GM12878 (cell line): ENCODE data around the gene AP5Z1. TPM values are rescaled to one million over a fixed set of nuclear protein-coding genes. Genes with fewer than 3 reads are reported as not detected.

ENCODE experiments used
- ATAC-seq: fragments of 200-7000 bp; cut with Tn5 transposase; 3 replicates; pipeline ENCODE4 v1.9.1; 2020; ENCODE audit warnings: mild to moderate bottlenecking, moderate library complexity
- BruUV-seq: library from RNA; stranded (reverse); fragments of 400-500 nt; replicated peaks from 2 replicates; lab custom pipeline; 2021; lab: Mats Ljungman, UMichigan
- CTCF ChIA-PET: fragments of 300-600 bp; sonication (Branson Sonifier 250); formaldehyde crosslinking; extraction: SDS; loops from one replicate; lab custom pipeline; 2021; ENCODE audit warnings: inconsistent platforms; lab: Yijun Ruan, JAX
- POLR2A ChIA-PET: fragments of 350-600 bp; formaldehyde crosslinking; extraction: SDS; loops from one replicate; lab custom pipeline; 2021; ENCODE audit warnings: inconsistent platforms; lab: Charles Lee
- RAD21 ChIA-PET: fragments of 300-600 bp; sonication (Branson Sonifier 250); formaldehyde crosslinking; loops from one replicate; lab custom pipeline; 2023; ENCODE audit warnings: antibody characterized with exemption; ENCODE audit not compliant: unreplicated experiment; lab: Charles Lee
- SMC1A ChIA-PET: fragments of 300-600 bp; sonication (Branson Sonifier 250); formaldehyde crosslinking; loops from one replicate; lab custom pipeline; 2023; ENCODE audit not compliant: unreplicated experiment, uncharacterized antibody; lab: Charles Lee
- DNase-seq: peaks from one replicate; pipeline ENCODE4 v3.0.0-alpha.2; 2011; ENCODE audit warnings: low read depth, low spot score
- FAIRE-seq: peaks from 3 replicates; lab custom pipeline; 2011; peaks lifted over from hg19 to GRCh38; lab: Jason Lieb, UNC
- H2AFZ ChIP-seq: 2 replicates; pipeline ENCODE4 v1.6.0; 2011; ENCODE audit warnings: low read depth, low read length, control low read depth; ENCODE audit not compliant: control insufficient read depth
- H3K27ac ChIP-seq: 2 replicates; pipeline ENCODE4 v1.5.1; 2011; ENCODE audit warnings: control low read depth; ENCODE audit not compliant: control insufficient read depth, insufficient read depth
- H3K27me3 ChIP-seq, 2 experiments: replicated peaks in 1 of 2; 2 replicates each; pipeline versions ENCODE4 v1.6.0 to v1.6.1; 2011; ENCODE audit warnings: low read length in 1 of 2; ENCODE audit not compliant: control insufficient read depth in 2 of 2, insufficient read depth in 2 of 2
- H3K36me3 ChIP-seq, 2 experiments: 2 replicates each; pipeline ENCODE4 v1.5.1; 2011; ENCODE audit warnings: low read length in 1 of 2; ENCODE audit not compliant: control insufficient read depth in 2 of 2, insufficient read depth in 2 of 2
- H3K4me1 ChIP-seq: 2 replicates; pipeline ENCODE4 v1.6.1; 2011; ENCODE audit warnings: mild to moderate bottlenecking, low read length, moderate library complexity, mixed read lengths; ENCODE audit not compliant: control insufficient read depth, insufficient read depth
- H3K4me2 ChIP-seq: 2 replicates; pipeline ENCODE4 v1.6.0; 2011; ENCODE audit warnings: control low read depth; ENCODE audit not compliant: control insufficient read depth, insufficient read depth
- H3K4me3 ChIP-seq: fragments of 200-600 bp; sonication (generic); 2 replicates; pipeline ENCODE4 v1.5.1; 2016
- H3K79me2 ChIP-seq: 2 replicates; pipeline ENCODE4 v1.6.0; 2011; ENCODE audit warnings: low read length; ENCODE audit not compliant: control insufficient read depth, insufficient read depth
- H3K9ac ChIP-seq: 2 replicates; pipeline ENCODE4 v1.8.0; 2011; ENCODE audit warnings: low read length, control low read depth, mixed read lengths; ENCODE audit not compliant: control insufficient read depth, insufficient read depth
- H3K9me3 ChIP-seq: replicated peaks from 3 replicates; pipeline ENCODE4 v1.5.1; 2011; ENCODE audit warnings: mild to moderate bottlenecking, low read length; ENCODE audit not compliant: control insufficient read depth, insufficient read depth
- H4K20me1 ChIP-seq: 2 replicates; pipeline ENCODE4 v1.6.0; 2011; ENCODE audit not compliant: control insufficient read depth, insufficient read depth
- CREB1 ChIP-seq: IDR thresholded peaks from 2 replicates; pipeline ENCODE4 v1.6.1; 2012; ENCODE audit warnings: low read depth, mild to moderate bottlenecking, inconsistent platforms
- EGR1 ChIP-seq, 2 experiments: IDR thresholded peaks; 1 replicate in 1 of 2; 2 replicates in 1 of 2; pipeline ENCODE4 v1.6.1; 2011 to 2012; ENCODE audit warnings: low read depth in 2 of 2, low read length in 2 of 2, borderline replicate concordance in 1 of 2, mild to moderate bottlenecking in 1 of 2, moderate library complexity in 1 of 2
- GATAD2B ChIP-seq: fragments of 450-650 bp; conservative IDR thresholded peaks from 2 replicates; pipeline ENCODE4 v1.6.1; 2017; ENCODE audit warnings: low read depth, mild to moderate bottlenecking, moderate library complexity
- NR2C1 ChIP-seq: fragments of 450-650 bp; IDR thresholded peaks from 2 replicates; pipeline ENCODE4 v1.6.1; 2017; ENCODE audit warnings: antibody characterized with exemption, mild to moderate bottlenecking, moderate library complexity
- NR2F1 ChIP-seq: fragments of 450-650 bp; conservative IDR thresholded peaks from 2 replicates; pipeline ENCODE4 v1.6.1; 2017; ENCODE audit warnings: mild to moderate bottlenecking
- SIN3A ChIP-seq: IDR thresholded peaks from 2 replicates; pipeline ENCODE4 v1.6.1; 2012; ENCODE audit warnings: low read depth, low read length, improper control_type of control experiment
- SP1 ChIP-seq: IDR thresholded peaks from one replicate; pipeline ENCODE4 v1.6.1; 2011; ENCODE audit warnings: low read depth, low read length
- STAT1 ChIP-seq: fragments of 450-650 bp; conservative IDR thresholded peaks from 2 replicates; pipeline ENCODE4 v1.6.1; 2014; ENCODE audit warnings: antibody characterized with exemption, mild to moderate bottlenecking
- ZNF217 ChIP-seq: fragments of 450-650 bp; IDR thresholded peaks from 2 replicates; pipeline ENCODE4 v1.6.1; 2017; ENCODE audit warnings: antibody characterized with exemption, mild to moderate bottlenecking
- WGBS: methylation state at CpG from one replicate; pipeline ENCODE4 v1.1.6; 2016; ENCODE audit warnings: low lambda C conversion rate; ENCODE audit not compliant: insufficient replicate concordance, insufficient coverage; ENCODE audit errors: missing lambda C conversion rate; 5-methylcytosine and 5-hydroxymethylcytosine counted together
- in situ Hi-C: fragments of 300-500 bp; cut with MboI; formaldehyde crosslinking; loops from 9 replicates; pipeline ENCODE4 v1.14.3; 2018; ENCODE audit warnings: mixed read lengths
- intact Hi-C: fragments of 100-400 bp; cut with micrococcal nuclease; formaldehyde crosslinking; loops from one replicate; pipeline ENCODE4 v1.14.2; 2022; ENCODE audit not compliant: unreplicated experiment
- polyA plus RNA-seq, 11 experiments: library from polyadenylated mRNA; depleted of rRNA in 4 of 11; unstranded in 6 of 11; stranded (reverse) in 5 of 11; fragments of >200 nt; fragmentation: Nextera tagmentation in 4 of 11; fragmentation: Illumina TruSeq in 1 of 11; extraction: Ambion mirVana in 4 of 11; extraction: Trizol in 1 of 11; gene quantifications; 1 replicate in 1 of 11; 2 replicates in 10 of 11; pipeline versions ENCODE4 v1.2.1 to v1.2.3, GENCODE V29; 2011 to 2016; ENCODE audit warnings: inconsistent platforms in 2 of 11, missing spikeins in 2 of 11, low read depth in 1 of 11
- total RNA-seq, 4 experiments: library from RNA; depleted of rRNA in 3 of 4; stranded (reverse); fragments of >200 nt in 3 of 4; fragmentation: Illumina TruSeq in 1 of 4; extraction: Trizol in 1 of 4; gene quantifications; 2 replicates each; pipeline versions ENCODE4 v1.2.1 to v1.2.3, GENCODE V29; 2013 to 2021
- TF ChIP-seq, protein P1 (sequence below): fragments of 450-650 bp; IDR thresholded peaks from 2 replicates; pipeline ENCODE4 v1.6.1; 2016; ENCODE audit warnings: mild to moderate bottlenecking
- TF ChIP-seq, protein P2 (sequence below): fragments of 450-650 bp; IDR thresholded peaks from 2 replicates; pipeline ENCODE4 v1.6.1; 2014; ENCODE audit warnings: mild to moderate bottlenecking
- TF ChIP-seq, protein P3 (sequence below): IDR thresholded peaks from 2 replicates; pipeline ENCODE4 v1.6.1; 2012; ENCODE audit warnings: improper control_type of control experiment, low read depth, low read length; ENCODE audit not compliant: insufficient replicate concordance

The AP5Z1 gene
- total and polyA plus RNA-seq, 10 of the 15 experiments (the other 5 are each of a cell fraction or from before 2014, with no cell fraction given) = 0.37 to 43.4 (median 19.4) TPM

DNA sequence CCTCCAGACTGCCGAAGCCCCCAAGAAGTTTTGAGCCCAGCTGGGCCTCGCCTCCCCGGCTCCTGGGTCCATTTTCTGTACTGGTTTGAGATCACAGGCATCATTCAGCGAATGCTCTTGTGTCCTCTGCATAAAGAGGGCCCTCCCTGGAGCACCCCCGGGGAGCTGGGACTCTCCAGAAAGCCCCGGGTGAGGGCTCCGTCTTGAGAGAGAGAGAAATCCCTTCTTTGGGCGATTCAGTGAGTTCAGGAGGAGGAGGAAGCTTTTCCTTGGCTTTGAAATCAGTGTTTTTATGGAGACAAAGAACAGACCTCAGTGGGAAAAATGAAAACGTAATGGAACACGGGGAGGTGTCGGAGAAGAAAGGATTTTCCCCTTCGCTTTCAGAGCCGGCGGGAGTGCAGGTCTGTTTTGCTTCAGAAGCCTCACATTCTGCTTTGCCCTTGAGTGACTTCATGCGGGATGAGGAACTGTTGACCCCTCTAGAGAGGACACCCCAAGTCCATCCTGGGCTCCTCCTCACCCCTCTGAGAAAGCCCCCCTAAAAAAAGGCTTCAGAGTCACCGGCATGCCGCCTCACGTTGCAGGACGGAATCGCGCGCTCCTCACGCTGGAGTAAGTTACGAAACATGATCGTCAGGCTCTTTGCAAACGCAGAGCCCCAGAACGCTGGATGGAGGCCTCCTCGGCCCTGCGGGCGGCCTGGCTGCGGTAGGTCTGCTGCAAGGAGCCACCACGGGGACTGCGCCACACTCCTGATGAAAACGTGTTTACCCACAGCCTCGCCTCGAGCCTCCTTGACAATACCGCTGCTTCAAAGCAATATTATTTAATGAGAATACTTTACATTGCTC, 8.5 kb upstream of the AP5Z1 start:
- Histone ChIP-seq H3K4me3 (no peak overlapping the region), H3K79me2 (no peaks in the 10 kb centered on the region), H3K27ac (no peak overlapping the region), H3K9ac (no peak overlapping the region), H3K27me3 (no peaks in the 10 kb centered on the region), H3K4me2 (no peak overlapping the region), H4K20me1 (no peaks in the 10 kb centered on the region), H2AFZ (no peak overlapping the region), H3K4me1 (no peaks in the 10 kb centered on the region), H3K36me3 (peaks cover 6 to 11% of the 10 kb centered on the region in 2 experiments; a peak in 3 of 4 replicates), H3K9me3 (no peaks in the 10 kb centered on the region)
- in situ Hi-C loops = no loop called here
- POLR2A ChIA-PET = no interaction called here
- SMC1A ChIA-PET = no interaction called here
- no TSS peak for BruUV-seq
- RAD21 ChIA-PET = no interaction called here
- intact Hi-C loops = no loop called here
- DNase-seq (no peak), FAIRE-seq (no peak), ATAC-seq (no peak)
- WGBS = 92% methylated on average over 35 of the region's 37 CpGs
- CTCF ChIA-PET = no interaction called here
- TF ChIP-seq, protein P1, sequence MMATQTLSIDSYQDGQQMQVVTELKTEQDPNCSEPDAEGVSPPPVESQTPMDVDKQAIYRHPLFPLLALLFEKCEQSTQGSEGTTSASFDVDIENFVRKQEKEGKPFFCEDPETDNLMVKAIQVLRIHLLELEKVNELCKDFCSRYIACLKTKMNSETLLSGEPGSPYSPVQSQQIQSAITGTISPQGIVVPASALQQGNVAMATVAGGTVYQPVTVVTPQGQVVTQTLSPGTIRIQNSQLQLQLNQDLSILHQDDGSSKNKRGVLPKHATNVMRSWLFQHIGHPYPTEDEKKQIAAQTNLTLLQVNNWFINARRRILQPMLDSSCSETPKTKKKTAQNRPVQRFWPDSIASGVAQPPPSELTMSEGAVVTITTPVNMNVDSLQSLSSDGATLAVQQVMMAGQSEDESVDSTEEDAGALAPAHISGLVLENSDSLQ = no peak
- no peak for TF ChIP-seq CREB1
- no peak for TF ChIP-seq ZNF217
- TF ChIP-seq, protein P2, sequence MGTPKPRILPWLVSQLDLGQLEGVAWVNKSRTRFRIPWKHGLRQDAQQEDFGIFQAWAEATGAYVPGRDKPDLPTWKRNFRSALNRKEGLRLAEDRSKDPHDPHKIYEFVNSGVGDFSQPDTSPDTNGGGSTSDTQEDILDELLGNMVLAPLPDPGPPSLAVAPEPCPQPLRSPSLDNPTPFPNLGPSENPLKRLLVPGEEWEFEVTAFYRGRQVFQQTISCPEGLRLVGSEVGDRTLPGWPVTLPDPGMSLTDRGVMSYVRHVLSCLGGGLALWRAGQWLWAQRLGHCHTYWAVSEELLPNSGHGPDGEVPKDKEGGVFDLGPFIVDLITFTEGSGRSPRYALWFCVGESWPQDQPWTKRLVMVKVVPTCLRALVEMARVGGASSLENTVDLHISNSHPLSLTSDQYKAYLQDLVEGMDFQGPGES = no peak
- no peak for TF ChIP-seq NR2C1
- no peak for TF ChIP-seq SIN3A
- TF ChIP-seq SP1 = no peak
- no peak for TF ChIP-seq EGR1 (IDR thresholded peaks at IDR 0.05; ENCODE audit: borderline replicate concordance in 1 of 2, low read depth in 2 of 2, low read length in 2 of 2)
- TF ChIP-seq NR2F1 = no peak
- no peak for TF ChIP-seq GATAD2B
- no peak for TF ChIP-seq STAT1
- TF ChIP-seq, protein P3, sequence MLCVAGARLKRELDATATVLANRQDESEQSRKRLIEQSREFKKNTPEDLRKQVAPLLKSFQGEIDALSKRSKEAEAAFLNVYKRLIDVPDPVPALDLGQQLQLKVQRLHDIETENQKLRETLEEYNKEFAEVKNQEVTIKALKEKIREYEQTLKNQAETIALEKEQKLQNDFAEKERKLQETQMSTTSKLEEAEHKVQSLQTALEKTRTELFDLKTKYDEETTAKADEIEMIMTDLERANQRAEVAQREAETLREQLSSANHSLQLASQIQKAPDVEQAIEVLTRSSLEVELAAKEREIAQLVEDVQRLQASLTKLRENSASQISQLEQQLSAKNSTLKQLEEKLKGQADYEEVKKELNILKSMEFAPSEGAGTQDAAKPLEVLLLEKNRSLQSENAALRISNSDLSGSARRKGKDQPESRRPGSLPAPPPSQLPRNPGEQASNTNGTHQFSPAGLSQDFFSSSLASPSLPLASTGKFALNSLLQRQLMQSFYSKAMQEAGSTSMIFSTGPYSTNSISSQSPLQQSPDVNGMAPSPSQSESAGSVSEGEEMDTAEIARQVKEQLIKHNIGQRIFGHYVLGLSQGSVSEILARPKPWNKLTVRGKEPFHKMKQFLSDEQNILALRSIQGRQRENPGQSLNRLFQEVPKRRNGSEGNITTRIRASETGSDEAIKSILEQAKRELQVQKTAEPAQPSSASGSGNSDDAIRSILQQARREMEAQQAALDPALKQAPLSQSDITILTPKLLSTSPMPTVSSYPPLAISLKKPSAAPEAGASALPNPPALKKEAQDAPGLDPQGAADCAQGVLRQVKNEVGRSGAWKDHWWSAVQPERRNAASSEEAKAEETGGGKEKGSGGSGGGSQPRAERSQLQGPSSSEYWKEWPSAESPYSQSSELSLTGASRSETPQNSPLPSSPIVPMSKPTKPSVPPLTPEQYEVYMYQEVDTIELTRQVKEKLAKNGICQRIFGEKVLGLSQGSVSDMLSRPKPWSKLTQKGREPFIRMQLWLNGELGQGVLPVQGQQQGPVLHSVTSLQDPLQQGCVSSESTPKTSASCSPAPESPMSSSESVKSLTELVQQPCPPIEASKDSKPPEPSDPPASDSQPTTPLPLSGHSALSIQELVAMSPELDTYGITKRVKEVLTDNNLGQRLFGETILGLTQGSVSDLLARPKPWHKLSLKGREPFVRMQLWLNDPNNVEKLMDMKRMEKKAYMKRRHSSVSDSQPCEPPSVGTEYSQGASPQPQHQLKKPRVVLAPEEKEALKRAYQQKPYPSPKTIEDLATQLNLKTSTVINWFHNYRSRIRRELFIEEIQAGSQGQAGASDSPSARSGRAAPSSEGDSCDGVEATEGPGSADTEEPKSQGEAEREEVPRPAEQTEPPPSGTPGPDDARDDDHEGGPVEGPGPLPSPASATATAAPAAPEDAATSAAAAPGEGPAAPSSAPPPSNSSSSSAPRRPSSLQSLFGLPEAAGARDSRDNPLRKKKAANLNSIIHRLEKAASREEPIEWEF = no peak
